Activated CD4-positive, alpha-beta T cell treated with anti-CD3 and anti-CD28 coated beads, Interleukin-2, amount 50 U/mL, for 48 hours (primary cell): ENCODE results near the gene CHRNA1.

Source experiments
- DNase-seq, 2 experiments: peaks; one replicate each; pipeline ENCODE4 v3.0.0-alpha.2; 2020

The CHRNA1 gene

GRCh38 chr2:174781298-174781697 is 17.0 kb upstream of the CHRNA1 start:
- no peak for DNase-seq

GRCh38 chr2:174780856-174781255 is 16.6 kb upstream of the CHRNA1 start:
- DNase-seq = no peak

GRCh38 chr2:174780191-174780840 is 16.0 kb upstream of the CHRNA1 start:
- no peak for DNase-seq

GRCh38 chr2:174779361-174779928 is 15.2 kb upstream of the CHRNA1 start:
- DNase-seq = no peak

- DNase-seq = peak; percentile 64 to 77
These were observed 14.1 kb upstream of the CHRNA1 start for GRCh38 chr2:174778085-174778981.

GRCh38 chr2:174777347-174778084 is 13.2 kb upstream of the CHRNA1 start:
- no peak for DNase-seq

GRCh38 chr2:174776675-174777074 is 12.4 kb upstream of the CHRNA1 start:
- DNase-seq = no peak

GRCh38 chr2:174776223-174776622 is 12.0 kb upstream of the CHRNA1 start:
- no peak for DNase-seq

GRCh38 chr2:174775571-174775980 is 11.3 kb upstream of the CHRNA1 start:
- DNase-seq = no peak

GRCh38 chr2:174774886-174775285 is 10.6 kb upstream of the CHRNA1 start:
- no peak for DNase-seq

GRCh38 chr2:174773215-174773614 is 8.9 kb upstream of the CHRNA1 start:
- no peak for DNase-seq

- no peak for DNase-seq
These were observed 8.2 kb upstream of the CHRNA1 start for GRCh38 chr2:174772472-174772801.

GRCh38 chr2:174771631-174772471 is 7.6 kb upstream of the CHRNA1 start:
- DNase-seq = peak; percentile 65 to 75

GRCh38 chr2:174771136-174771535 is 6.9 kb upstream of the CHRNA1 start:
- DNase-seq = no peak

- no peak for DNase-seq
These were observed 4.3 kb upstream of the CHRNA1 start for GRCh38 chr2:174768557-174768956.

GRCh38 chr2:174766271-174766670 is 2.0 kb upstream of the CHRNA1 start:
- no peak for DNase-seq

GRCh38 chr2:174765576-174765975 is 1.3 kb upstream of the CHRNA1 start:
- no peak for DNase-seq

- no peak for DNase-seq
These were observed 492 bp downstream of the CHRNA1 start for GRCh38 chr2:174763780-174764179.

- DNase-seq = no peak
These were observed 1.8 kb downstream of the CHRNA1 start for GRCh38 chr2:174762464-174762863.

GRCh38 chr2:174761837-174762236 is 2.4 kb downstream of the CHRNA1 start:
- no peak for DNase-seq

- DNase-seq = no peak
These were observed 3.3 kb downstream of the CHRNA1 start for GRCh38 chr2:174760845-174761473.
